GM15510 (cell line): ENCODE measurements around the gene GFER.

Experiments used
- POLR2A ChIP-seq: IDR thresholded peaks from 3 replicates; pipeline ENCODE4 v1.6.1; 2011; ENCODE audit warnings: borderline replicate concordance; ENCODE audit not compliant: insufficient read length; ENCODE audit errors: extremely low read depth

GFER gene

GRCh38 chr16:1965396-1966001, 18.5 kb upstream of the GFER start:
- TF ChIP-seq POLR2A, result no peak

- TF ChIP-seq POLR2A, result no peak
Observed at GRCh38 chr16:1966460-1966859, 17.5 kb upstream of the GFER start, which contains the start of gene RNF151. RNF151 (plus strand) TSS chr16:1966856; CDS start chr16:1966882, 26 bp downstream.

DNA sequence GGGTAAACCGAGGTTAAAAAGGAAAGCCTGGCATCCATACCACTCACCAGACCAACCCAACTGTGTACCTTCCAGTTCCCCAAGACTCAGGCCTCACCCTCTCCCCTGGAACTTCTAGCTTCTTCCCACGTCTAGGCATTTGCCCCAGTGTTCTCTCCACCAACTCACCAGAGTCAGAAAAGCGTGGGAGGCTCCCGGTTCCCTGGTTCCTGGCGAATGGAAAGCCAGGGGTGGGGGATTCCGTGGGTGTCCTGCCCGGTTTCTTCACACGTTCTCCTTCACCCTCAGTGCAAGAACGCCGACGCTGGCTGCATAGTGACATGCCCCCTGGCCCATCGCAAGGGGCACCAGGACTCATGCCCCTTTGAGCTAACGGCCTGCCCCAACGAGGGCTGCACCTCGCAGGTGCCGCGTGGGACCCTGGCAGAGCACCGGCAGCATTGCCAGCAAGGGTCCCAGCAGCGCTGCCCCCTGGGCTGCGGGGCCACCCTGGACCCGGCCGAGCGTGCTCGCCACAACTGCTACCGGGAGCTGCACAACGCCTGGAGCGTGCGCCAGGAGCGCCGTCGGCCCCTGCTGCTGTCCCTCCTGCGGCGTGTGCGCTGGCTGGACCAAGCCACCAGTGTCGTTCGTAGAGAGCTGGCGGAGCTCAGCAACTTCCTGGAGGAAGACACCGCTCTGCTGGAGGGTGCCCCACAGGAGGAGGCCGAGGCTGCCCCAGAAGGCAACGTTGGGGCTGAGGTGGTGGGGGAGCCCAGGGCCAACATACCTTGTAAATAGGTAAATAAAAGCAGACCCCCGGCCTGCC, 15.6 kb upstream of the GFER start:
- TF ChIP-seq POLR2A, result no peak

GRCh38 chr16:1971796-1972489, 12.1 kb upstream of the GFER start, which contains the start of gene TBL3:
TBL3 (plus strand) TSS chr16:1972053; CDS start chr16:1972165, 112 bp downstream.
- TF ChIP-seq POLR2A, result peak; percentile 95

- TF ChIP-seq POLR2A, result no peak
Observed at GRCh38 chr16:1972490-1972877, 11.5 kb upstream of the GFER start.

DNA sequence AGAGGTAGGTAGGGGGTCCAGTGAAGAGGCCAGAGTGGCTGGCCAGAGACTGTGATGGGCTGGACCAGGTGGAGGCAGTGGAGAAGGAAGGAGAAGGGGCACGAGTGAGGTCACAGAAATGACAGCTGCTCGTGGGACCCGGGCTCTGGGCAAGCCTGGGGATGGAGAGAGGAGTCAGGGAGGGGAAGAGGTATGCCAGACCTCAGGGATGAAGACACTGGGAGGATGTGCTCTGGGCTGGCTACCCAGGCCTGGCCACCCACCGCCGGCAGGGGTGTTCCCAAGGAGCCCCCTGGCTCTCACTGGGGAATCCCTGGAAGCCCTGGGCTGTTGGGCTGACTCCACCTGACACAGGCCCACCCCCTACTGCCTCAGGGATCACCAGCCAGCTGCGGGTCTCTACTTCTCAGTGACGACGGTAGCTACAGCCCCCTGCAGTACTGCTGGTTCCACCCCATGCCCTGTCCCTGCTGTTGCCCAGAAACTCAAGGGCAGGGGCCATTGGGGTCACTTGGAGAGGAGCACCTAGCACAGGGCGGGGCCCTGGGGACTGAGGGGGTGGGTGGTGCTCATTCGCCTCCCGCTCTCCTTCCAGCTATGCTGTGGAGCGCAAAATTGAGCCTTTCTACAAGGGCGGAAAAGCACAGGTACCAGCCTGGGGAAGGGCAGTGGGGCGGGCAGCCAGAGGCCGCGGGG, 10.4 kb upstream of the GFER start:
- TF ChIP-seq POLR2A, result no peak

GRCh38 chr16:1974157-1975070, 9.6 kb upstream of the GFER start:
- TF ChIP-seq POLR2A, result no peak

GRCh38 chr16:1975432-1976215, 8.4 kb upstream of the GFER start:
- no peak for TF ChIP-seq POLR2A

DNA sequence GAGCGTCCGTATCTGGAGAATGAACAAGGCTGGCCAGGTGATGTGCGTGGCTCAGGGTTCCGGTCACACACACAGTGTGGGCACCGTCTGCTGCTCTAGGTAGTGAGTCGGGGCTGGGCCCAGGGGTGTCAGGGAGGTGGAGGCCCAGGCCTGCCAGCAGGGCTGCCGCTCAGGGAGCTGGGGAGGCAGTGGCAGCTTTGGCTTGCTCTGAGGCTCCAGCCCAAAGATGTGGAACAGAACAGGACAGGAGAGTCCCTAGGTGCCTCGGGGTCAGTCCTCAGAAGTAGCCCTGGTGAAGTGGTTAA, 7.8 kb upstream of the GFER start:
- no peak for TF ChIP-seq POLR2A

- no peak for TF ChIP-seq POLR2A
Observed at GRCh38 chr16:1976951-1977874, 6.8 kb upstream of the GFER start.

- TF ChIP-seq POLR2A, result no peak
Observed at GRCh38 chr16:1977875-1978268, 6.1 kb upstream of the GFER start.

DNA sequence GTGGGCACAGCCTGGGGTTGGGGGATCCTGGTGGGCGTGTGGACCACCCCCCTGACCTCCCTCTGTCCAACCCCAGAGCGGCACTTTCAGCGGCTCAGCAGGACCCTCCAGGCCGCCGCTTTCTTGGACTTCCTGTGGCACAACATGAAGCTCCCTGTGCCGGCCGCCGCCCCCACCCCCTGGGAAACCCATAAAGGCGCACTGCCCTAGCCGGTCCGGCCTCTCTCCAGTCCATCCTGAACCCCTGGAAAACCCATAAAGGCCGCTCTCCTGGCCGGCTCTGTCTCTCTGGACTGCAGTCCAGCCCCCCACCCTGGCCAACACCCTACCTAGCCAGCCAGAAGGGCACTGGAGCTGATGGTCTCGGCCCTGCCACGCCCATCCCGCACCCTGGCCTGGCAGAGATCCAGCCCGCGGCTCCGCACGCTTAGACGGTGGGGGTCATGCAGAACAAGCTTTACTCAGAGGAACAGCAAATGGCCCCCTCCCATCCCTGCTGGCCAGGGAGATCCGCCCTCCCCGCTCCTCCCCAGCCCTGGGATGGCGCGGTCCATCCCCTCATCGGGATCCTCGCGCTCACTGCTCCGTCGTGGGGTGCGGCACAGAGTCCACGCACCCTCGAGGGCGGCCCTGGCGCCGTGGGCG, 5.4 kb upstream of the GFER start:
- TF ChIP-seq POLR2A, result no peak
